RPMI8226 (cell line): ENCODE measurements around the gene LDHD.

Experiments
- DNase-seq: peaks from one replicate; pipeline ENCODE4 v3.0.0-alpha.2; 2015

Gene LDHD

DNA sequence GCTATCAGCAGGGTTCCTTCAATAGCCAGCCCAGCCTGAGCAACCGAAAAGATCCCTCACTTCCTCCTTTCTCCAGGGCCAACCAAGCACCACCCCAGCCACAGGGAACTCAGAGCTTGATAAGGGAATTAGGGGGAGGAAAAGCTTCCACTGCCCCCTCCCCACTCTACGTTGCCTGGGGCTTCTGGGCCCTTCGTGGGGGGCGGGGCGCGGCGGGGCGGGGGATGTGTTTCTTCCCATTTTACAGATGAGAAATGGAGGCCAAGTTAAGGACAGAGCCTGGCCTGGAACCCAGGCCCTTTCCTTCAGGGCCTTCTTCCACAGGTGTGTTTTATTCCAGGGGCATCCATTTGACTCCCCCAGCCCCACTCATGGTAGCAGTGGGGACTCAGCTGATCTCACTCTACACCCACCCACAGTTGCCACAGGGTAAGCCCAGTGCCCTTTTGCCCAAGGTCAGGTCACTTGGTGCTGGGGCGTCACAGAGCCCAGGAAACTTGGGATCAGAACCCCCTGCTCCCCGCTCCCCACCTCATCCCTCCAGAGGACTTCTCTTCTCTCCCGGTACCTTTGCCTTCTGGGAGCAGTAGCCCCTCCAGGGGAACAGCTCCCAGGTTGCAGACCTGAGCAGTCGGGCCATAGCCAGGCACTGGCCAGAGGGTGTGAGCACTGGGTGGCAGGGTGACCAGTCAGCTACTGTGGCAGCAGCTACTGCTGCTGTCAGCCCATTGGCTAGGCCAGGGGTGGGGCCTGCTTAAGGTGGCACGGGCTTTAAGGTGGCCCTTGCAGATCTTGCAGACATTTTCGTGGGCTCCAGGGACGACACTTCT is at the start of gene LDHD:
Gene LDHD (minus strand): TSS at position 700 of the 830 bp plus-strand sequence. CDS start 60 bp downstream, at position 640.
- DNase-seq: peak; percentile 71

GRCh38 chr16:75160386-75160785 is 43.8 kb upstream of the LDHD start:
- DNase-seq: no peak

- no peak for DNase-seq
Measured at GRCh38 chr16:75152635-75153034, 36.1 kb upstream of the LDHD start.

GRCh38 chr16:75151798-75152197 is 35.2 kb upstream of the LDHD start:
- no peak for DNase-seq

DNA sequence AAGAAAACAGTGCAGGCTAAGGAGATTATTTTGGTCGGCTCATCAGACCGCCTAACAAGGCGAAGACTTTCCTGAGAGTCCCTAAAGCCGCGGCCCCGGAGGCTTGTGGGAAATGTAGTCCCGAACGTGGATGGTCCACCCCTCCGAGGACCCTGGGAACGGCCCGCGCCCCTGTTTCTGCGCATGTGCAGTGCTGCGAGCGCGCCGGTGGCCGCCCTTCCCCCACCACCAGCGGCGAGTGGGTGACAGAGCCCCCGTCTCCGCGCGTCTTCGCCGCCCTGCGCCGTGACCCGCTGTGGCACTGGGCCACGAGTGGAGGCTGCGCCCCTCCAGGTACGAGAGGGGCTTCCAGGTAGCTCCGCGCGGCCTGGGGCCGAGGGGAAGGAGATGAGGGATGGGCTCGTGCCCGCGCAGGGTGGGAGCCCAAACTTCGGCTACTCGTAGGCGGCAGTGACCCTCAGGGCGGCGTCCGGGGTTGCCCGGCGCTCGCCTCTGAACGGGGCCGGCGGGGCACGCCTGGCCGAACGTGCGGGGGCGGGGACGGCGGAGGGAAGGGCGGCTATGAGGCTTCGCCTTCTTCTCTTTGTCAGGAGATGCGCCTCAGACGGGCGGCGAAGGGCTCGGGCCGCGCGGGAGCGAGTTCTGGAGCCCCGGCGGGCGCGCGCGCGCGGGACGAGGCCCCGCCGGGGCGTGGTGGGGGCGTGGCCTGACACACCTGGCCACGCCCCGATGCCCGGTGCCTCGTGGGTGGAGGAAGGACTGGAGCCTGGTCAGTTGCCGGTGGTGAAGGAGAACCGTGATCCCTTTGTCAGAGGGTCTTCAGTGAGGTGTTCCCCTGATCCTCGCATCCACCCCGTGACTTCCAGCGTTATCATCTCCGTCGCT is 32.0 kb upstream of the LDHD start, which contains the start of gene ZFP1:
Gene ZFP1 (plus strand): TSS at position 214 of the 885 bp plus-strand sequence. CDS start 4,428 bp downstream, outside the sequence.
- DNase-seq: peak; percentile 97

- DNase-seq: no peak
Measured at GRCh38 chr16:75147968-75148310, 31.4 kb upstream of the LDHD start.

GRCh38 chr16:75143941-75144340 is 27.4 kb upstream of the LDHD start:
- no peak for DNase-seq

GRCh38 chr16:75139498-75139897 is 22.9 kb upstream of the LDHD start:
- no peak for DNase-seq

DNA sequence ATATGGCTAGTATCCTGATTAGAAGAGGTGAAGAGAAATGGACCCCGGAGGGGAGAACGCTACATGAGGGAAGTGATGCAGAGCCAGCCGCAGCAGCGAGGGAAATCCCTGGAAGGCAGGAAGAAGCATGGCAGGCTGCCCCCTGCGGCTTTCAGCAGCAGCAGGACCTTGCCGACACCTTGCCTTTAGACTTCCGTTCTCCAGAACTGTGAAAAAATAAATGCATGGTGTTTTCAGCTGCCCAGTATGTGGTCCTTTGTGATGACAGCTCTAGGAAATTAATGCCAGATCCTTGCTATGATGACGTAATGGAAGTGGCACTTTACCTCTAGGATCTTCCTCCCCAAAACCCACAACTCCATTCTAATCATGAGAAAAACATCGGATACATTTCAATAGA is 22.1 kb upstream of the LDHD start:
- DNase-seq: no peak

- DNase-seq: no peak
Measured at GRCh38 chr16:75138233-75138632, 21.7 kb upstream of the LDHD start.

- DNase-seq: no peak
Measured at GRCh38 chr16:75131081-75131480, 14.5 kb upstream of the LDHD start.

DNA sequence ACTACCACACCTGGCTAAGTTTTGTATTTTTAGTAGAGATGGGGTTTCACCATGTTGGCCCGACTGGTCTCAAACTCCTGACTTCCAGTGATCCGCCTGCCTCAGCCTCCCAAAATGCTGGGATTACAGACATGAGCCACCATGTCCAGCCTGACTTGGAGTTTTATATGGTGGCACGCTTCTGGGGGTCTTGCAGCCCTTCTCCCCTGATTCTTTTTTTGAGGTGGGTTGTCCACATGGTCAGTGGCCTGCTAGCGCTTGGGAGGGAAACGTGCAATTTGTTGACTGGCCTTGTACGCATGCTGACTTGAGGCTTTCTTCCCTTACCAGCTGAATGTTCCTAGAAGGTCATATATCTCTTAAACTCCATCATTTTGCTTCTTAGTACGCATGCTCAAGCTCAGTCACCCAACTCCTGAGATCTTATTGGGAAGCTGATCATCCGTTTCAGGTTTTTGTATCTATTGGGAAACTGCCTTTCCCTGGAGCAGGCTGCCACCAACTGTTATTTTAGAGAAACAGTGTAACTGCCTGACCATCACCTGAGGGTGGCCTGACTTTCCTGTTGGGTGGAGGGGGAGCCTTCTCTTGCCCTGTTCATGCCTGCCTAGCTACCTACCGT is 13.7 kb upstream of the LDHD start:
- no peak for DNase-seq

DNA sequence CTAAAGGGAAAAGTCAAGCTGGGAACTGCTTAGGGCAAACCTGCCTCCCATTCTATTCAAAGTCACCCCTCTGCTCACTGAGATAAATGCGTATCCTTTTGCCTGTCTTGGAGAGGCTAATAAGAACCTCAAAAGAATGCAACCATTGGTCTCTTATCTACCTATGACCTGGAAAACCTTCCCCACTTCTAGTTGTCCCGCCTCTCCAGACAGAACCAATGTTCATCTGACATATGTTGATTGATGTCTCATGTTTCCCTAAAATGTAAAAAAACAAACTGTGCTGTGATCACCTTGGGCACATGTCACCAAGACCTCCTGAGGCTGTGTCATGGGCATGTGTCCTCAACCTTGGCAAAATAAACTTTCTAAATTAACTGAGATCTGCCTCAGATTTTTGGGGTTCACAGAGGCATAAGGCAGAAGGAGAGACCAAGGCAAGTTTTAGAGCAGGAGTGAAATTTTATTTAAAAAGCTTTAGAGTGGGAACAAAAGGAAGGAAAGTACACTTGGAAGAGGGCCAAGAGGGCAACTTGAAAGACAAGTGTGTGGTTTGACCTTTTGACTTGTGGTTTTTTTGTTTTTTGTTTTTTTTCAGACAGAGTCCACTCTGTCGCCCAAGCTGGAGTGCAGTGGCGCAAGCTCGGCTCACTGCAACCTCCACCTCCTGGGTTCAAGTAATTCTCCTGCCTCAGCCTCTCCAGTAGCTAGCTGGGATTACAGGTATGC is 13.0 kb upstream of the LDHD start:
- DNase-seq: peak; percentile 76

- DNase-seq: no peak
Measured at GRCh38 chr16:75127713-75128415, 11.3 kb upstream of the LDHD start.

- no peak for DNase-seq
Measured at GRCh38 chr16:75122609-75123008, 6.0 kb upstream of the LDHD start.

- DNase-seq: no peak
Measured at GRCh38 chr16:75121949-75122568, 5.5 kb upstream of the LDHD start.

DNA sequence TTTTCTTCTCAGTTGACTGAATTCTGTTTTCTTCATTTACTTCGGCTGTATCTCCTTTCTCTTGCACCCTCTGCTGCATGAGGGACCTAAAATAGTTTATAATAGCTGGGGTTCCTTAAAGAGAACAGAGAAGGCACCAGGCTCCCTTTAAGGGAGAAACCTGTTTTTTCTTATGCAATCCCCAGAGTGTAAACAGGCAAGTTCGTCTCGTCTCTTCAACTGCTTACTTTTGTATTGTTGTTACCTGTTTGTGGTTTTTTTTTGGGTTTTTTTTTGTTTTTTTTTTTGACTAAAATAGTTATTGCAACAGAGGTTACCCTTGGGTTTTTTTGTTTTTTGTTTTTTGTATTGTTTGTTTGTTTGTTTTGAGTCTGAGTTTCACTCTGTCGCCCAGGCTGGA is 3.7 kb upstream of the LDHD start:
- DNase-seq: no peak

GRCh38 chr16:75118943-75119539 is 2.5 kb upstream of the LDHD start:
- no peak for DNase-seq

DNA sequence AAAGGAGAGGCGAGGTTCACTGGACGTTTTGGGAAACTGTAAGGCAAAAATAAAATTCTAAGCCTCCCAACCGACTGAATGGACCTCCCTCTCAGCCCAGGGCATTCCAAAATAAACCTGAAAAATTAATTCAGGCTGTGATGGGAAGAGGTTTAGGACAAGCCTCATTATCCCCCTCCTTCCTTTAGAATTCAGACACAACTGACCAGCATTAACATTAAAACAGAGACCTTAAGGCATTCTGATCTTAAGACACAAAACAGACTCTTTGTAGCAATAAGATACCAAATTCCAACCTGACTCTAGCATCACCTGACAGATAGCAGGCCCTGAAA is 298 bp upstream of the LDHD start:
- DNase-seq: no peak

GRCh38 chr16:75114946-75115825 is 1.4 kb downstream of the LDHD start:
- DNase-seq: no peak
